Epithelial cell of esophagus (primary cell): ENCODE measurements around the gene SNED1.

Experiments used
- DNase-seq: peaks from one replicate; pipeline ENCODE4 v3.0.0; 2010; ENCODE audit warnings: low read depth
- H3K4me3 ChIP-seq: 2 replicates; pipeline ENCODE4 v1.5.1; 2011; ENCODE audit warnings: mild to moderate bottlenecking, low read length, control low read depth
- CTCF ChIP-seq: IDR thresholded peaks from 2 replicates; pipeline ENCODE4 v1.5.1; 2011; ENCODE audit warnings: low read depth, mild to moderate bottlenecking, low read length, control low read depth, inconsistent platforms; ENCODE audit not compliant: insufficient read depth; ENCODE audit errors: missing control alignments

SNED1 gene

GRCh38 chr2:241133436-241133820, 135.0 kb downstream of the SNED1 start:
- no peak for TF ChIP-seq CTCF
- DNase-seq = no peak

GRCh38 chr2:241134711-241135110, 136.3 kb downstream of the SNED1 start:
- TF ChIP-seq CTCF = no peak
- no peak for DNase-seq
- no peak overlapping the region for H3K4me3 ChIP-seq

More at GRCh38 chr2:241133436-241133820, 135.0 kb downstream of the SNED1 start:
- no peak overlapping the region for H3K4me3 ChIP-seq

- TF ChIP-seq CTCF = no peak
- no peak for DNase-seq
- no peak overlapping the region for H3K4me3 ChIP-seq
These were observed 137.3 kb downstream of the SNED1 start for GRCh38 chr2:241135737-241136136.

GRCh38 chr2:241136191-241136590, 137.8 kb downstream of the SNED1 start:
- H3K4me3 ChIP-seq = no peak overlapping the region
- no peak for TF ChIP-seq CTCF
- DNase-seq = no peak

- no peak for DNase-seq
- H3K4me3 ChIP-seq = no peak overlapping the region
- no peak for TF ChIP-seq CTCF
These were observed 138.3 kb downstream of the SNED1 start for GRCh38 chr2:241136661-241137260.

- DNase-seq = no peak
- TF ChIP-seq CTCF = no peak
- no peak overlapping the region for H3K4me3 ChIP-seq
These were observed 139.1 kb downstream of the SNED1 start for GRCh38 chr2:241137276-241138190.
